ENCODE data around the gene NISCH. TPM values are rescaled to one million over a fixed set of nuclear protein-coding genes. Genes with fewer than 3 reads are reported as not detected.

Gene NISCH
- total RNA-seq, 1 experiment from 2014 or later: 19.0 TPM

GRCh38 chr3:52447512-52448355 is 7.7 kb upstream of the NISCH start:
- DNase-seq (ENCODE audit: low read depth): no peak

GRCh38 chr3:52450489-52451236 is 4.7 kb upstream of the NISCH start:
- no peak for DNase-seq (ENCODE audit: low read depth)

- DNase-seq (ENCODE audit: low read depth): no peak
Measured at GRCh38 chr3:52451237-52452083, 3.9 kb upstream of the NISCH start.

- no peak for DNase-seq (ENCODE audit: low read depth)
Measured at GRCh38 chr3:52452126-52452525, 3.3 kb upstream of the NISCH start.

- no peak for DNase-seq (ENCODE audit: low read depth)
Measured at GRCh38 chr3:52452570-52453221, 2.7 kb upstream of the NISCH start.

- DNase-seq (ENCODE audit: low read depth): no peak
Measured at GRCh38 chr3:52453496-52454249, 1.7 kb upstream of the NISCH start, which contains the start of gene TNNC1. TNNC1 (minus strand) TSS chr3:52454041; CDS start chr3:52454015, 26 bp downstream.

GRCh38 chr3:52454250-52454937 is 1.0 kb upstream of the NISCH start:
- no peak for DNase-seq (ENCODE audit: low read depth)

GRCh38 chr3:52454938-52455282 is 494 bp upstream of the NISCH start:
- DNase-seq (ENCODE audit: low read depth): no peak

- DNase-seq (ENCODE audit: low read depth): no peak
Measured at GRCh38 chr3:52456169-52456799, 880 bp downstream of the NISCH start.

GRCh38 chr3:52456800-52457183 is 1.4 kb downstream of the NISCH start:
- DNase-seq (ENCODE audit: low read depth): no peak

GRCh38 chr3:52458031-52458760 is 2.8 kb downstream of the NISCH start:
- DNase-seq (ENCODE audit: low read depth): no peak

- no peak for DNase-seq (ENCODE audit: low read depth)
Measured at GRCh38 chr3:52458770-52459545, 3.6 kb downstream of the NISCH start.

GRCh38 chr3:52461874-52462273 is 6.5 kb downstream of the NISCH start:
- no peak for DNase-seq (ENCODE audit: low read depth)

- DNase-seq (ENCODE audit: low read depth): no peak
Measured at GRCh38 chr3:52463416-52463815, 8.0 kb downstream of the NISCH start.

GRCh38 chr3:52468336-52468735 is 12.9 kb downstream of the NISCH start:
- DNase-seq (ENCODE audit: low read depth): no peak

GRCh38 chr3:52469001-52469400 is 13.6 kb downstream of the NISCH start:
- no peak for DNase-seq (ENCODE audit: low read depth)

GRCh38 chr3:52470920-52471319 is 15.5 kb downstream of the NISCH start:
- no peak for DNase-seq (ENCODE audit: low read depth)

All from Daoy (cell line).